HG02571 (cell line): Measurements from ENCODE around the gene SNIP1.
"Not testable (repeated sequence)": the region's sequence is repeated elsewhere in the genome, so short reads cannot be mapped to it uniquely, and the experiment has no call there.

Source experiments
- ATAC-seq: cut with Tn5 transposase; IDR thresholded peaks from one replicate; pipeline ENCODE4 v1.9.1; 2021; ENCODE audit warnings: mild to moderate bottlenecking, moderate library complexity; ENCODE audit not compliant: unreplicated experiment

The SNIP1 gene, protein sequence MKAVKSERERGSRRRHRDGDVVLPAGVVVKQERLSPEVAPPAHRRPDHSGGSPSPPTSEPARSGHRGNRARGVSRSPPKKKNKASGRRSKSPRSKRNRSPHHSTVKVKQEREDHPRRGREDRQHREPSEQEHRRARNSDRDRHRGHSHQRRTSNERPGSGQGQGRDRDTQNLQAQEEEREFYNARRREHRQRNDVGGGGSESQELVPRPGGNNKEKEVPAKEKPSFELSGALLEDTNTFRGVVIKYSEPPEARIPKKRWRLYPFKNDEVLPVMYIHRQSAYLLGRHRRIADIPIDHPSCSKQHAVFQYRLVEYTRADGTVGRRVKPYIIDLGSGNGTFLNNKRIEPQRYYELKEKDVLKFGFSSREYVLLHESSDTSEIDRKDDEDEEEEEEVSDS

DNA sequence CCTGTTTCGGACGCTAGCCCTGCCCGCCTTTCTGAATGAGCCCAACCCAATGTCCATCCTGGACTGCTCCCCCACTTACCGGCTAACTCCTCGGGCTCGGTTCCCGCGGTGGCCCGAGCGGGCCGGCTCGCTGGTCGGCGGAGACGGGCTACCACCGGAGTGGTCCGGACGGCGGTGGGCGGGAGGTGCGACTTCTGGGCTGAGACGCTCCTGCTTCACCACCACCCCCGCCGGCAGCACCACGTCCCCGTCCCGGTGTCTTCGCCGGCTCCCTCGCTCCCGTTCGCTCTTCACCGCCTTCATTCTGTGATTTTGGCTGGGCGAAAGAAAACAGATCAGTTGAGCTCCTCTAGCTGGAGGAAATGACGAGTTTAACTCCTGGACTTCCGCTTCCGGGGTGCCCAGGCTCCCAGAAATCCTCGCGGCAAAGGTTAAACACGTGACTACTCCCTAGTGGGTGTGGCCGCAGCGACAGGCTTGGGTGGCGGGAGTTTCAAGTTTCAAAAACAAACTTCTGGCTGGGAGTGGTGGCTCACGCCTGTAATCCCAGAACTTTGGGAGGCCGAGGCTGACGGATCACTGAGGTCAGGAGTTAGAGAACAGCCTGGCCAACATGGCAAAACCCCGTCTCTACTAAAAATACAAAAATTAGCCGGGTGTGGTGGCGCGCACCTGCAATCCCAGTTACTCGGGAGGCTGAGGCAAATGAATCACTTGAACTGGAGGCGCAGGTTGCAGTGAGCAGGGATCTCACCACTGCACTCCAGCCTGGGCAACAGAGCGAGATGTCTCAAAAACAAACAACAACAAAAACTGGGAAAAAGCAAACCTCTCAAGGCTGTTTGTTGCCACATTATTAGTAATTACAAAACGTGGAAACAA is at the start of gene SNIP1:
SNIP1 (minus strand) TSS at position 367 of the 882 bp plus-strand sequence; CDS start at position 303, 64 bp downstream.
- ATAC-seq = peak; percentile 85

DNA sequence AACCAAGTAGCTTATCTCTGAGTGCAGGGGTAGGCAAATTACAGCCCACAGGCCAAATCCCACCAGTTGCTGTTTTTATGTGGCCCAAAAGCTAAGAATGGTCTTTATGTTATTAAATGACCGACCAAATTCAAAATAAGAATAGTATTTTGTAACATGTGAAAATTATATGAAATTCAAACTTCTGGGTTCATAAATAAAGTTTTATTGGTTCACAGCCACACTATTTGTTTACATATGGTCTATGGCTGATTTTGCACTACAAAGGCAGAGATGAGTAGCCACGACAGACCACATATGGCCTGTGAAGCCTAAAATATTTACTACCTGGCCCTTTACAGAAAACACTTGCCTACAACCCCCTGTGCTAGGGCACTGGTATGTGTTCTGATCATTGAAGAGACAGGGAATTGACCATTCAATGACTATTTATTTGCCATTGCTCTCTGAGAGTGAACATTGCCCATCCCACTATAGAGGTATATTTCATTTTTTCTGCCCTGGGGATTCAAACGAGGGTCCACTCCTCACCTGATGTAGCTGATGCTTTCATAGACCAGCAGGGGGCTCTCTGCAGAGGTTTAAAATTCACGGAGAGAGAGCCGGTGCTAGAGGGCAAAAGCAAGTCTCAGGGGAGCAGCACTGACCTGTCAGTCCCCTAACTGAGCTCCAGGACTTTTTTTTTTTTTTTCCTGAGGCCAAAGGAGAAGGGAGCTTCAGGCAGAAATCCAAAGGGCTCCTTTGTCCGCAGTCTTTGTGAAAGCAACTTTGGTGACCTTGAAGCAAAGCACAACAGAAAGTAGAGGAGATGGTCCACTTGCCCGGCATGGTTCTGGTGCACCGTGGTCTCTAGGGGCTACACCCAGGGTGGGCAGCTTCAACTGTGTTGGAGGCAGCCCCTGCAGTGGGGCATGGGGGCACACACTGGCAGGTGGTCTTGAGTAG is 48.9 kb upstream of the SNIP1 start:
- no peak for ATAC-seq

DNA sequence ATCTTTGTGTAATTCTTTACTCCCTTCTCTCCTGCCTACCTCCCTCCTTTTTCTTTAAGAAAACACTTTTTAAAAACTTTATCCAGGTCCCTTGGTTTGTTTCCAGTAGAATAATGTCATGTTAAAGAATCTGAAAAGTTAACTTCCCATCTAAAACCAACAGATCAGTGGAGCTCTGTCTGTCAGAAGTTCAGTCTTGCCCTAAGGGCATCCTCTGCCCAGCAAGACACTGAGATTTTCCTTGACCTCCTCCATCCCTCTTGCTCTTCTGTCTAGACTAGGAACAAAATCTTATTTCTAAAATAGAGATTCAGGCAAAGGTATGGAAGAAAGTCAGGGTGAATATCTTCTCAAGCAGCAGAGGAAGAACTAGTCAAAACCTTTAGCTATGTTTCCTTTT is 47.3 kb upstream of the SNIP1 start:
- ATAC-seq = no peak

DNA sequence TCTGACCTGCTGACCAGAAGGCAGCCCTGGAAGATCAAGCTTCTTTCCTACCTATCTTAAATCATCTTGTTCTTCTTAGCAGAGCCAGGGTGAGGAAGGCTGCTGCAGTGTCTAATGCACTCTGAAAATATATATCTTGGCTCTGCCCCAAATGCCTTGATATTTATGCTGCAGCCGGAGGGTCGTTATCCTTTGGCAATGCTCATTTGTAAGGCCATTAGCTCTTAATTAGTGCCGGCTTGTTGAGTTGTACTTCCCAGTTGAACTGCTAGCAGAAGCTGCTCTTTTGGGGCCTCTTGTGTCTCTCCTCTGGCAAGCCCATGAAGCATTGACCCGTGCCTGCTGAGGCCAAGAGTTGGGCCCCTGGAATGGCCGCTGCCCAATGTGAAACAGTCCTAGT is 45.8 kb upstream of the SNIP1 start:
- ATAC-seq = no peak

DNA sequence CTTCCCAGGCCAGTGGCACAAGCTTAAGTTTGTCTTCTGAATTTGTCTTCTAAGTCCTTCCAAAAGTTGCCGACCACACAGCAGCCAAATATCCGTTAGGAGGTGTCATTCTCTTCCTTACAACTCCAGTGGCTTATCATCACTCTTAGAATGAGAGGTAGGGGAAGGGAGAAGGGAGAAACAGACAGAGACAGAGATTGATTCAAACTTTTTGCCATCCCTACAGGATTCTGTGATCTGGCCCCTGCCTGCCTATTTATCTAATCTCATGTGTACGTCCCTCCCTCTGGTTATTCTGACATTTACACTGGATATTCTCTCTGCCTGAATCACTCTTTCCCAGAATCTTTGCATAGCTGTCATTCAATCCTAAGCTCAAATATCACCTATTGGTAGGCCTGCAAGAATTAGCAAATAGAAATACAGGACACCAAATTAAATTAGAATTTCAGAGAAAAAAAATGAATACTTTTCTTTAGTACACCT is 42.1 kb upstream of the SNIP1 start:
- peak; percentile 15 for ATAC-seq

DNA sequence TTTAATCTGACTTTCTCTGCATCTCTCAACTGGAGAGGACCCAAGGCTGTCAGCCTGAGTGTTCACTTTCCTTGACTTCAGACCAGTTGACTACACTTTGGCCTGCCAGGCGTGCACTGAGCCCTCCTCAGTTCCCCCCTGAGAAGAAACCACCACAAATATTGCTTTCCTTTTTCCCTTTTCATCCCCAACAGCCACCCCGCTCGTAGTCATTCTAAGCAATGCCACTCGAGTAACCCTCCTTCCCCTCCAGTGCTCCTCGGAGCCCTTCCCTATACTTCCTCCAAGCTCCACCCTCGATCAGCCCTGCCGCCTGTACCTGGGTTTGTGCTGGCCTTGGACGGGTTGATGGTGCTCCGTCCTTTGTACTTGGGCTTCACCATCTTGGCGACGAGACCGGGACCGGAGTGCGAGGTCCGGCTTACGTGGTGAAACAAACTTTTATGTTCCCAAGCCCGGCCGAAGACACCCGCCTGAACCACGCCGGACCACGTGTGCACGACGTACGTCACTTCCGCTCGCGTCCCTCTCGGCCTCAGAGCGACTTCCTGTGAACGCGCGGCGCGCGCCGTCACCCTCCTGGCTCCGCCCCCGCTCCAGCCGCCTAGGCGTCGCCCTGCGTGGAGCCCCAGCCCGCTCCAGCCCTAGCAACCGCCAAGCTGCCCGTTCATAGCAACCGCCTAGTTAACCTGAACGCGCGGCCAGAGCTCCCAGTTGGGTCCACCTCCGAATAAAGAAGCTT is 41.5 kb upstream of the SNIP1 start, which contains the start of gene GNL2:
GNL2 (minus strand) TSS at position 498 of the 742 bp plus-strand sequence; CDS start at position 383, 115 bp downstream.
- ATAC-seq = peak; percentile 98

DNA sequence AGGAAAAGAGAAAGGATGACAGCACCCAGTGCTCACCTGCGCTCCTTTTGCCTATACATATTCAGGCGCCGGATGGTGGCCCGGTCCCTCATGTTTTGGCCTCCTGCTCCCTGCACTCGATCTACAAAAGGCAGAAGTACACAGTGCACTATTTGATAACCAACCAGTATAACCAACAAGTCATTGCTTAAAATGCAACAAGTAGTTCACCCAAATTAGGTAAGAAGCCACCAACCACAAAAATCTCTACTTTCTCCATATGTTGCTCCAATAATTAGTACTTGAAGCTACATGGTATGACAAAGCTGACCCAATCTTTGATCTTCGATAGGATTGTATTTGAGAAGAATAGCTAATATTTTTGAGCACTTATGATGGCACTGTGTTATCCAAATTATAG is 39.6 kb upstream of the SNIP1 start:
- no peak for ATAC-seq

DNA sequence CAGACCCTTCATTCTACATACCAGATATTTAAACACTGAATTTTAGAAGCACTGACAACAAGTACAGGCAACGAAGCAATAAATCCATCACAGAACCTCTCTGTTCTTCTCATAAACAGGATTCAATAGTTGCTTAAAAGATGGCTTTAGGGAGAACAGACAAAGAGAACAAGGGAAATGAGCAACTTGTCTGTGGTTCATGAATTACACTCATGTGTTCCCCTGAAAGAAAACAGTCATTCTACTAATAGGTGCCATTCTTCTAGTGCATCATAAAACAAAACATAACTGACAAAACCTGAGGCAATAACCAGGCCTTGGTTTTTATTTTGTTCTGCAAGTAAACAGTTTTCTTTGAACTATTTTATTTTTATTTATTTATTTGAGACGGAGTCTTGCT is 34.8 kb upstream of the SNIP1 start:
- ATAC-seq = no peak

DNA sequence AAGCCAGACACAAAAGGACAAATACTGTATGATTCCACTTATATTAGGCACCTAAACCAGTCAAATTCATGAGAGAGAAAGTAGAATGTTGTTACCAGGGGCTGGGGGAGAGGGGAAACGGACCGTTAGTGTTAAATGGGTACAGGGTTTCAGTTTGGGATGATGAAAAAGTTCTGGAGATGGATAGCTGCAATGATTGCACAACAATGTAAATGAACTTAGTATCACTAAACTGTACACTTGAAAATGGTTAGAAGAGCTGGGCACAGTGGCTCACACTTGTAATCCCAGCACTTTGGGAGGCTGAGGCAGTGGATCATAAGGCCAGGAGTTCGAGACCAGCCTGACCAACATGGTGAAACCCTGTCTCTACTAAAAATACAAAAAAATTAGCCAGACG is 30.5 kb upstream of the SNIP1 start:
- ATAC-seq = not testable (repeated sequence)

DNA sequence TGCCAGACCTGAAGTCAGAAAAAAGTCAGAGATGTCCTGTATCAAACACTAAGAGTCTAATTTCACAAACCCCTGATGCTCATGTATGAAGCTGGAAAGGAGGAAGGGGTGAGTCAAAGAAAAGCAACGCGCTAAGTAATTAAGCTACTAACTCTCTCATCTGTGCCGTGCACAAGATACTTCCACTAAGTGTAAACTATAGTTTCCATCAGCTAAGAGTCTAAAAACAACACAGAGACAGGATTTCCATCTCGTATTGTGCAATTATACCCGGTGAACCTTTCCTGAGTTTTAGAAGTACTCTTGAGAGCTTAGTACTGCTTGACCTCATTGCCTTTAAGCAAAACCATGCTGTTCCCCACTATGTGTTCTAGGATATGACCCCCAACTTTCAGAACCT is 21.6 kb upstream of the SNIP1 start:
- no peak for ATAC-seq

DNA sequence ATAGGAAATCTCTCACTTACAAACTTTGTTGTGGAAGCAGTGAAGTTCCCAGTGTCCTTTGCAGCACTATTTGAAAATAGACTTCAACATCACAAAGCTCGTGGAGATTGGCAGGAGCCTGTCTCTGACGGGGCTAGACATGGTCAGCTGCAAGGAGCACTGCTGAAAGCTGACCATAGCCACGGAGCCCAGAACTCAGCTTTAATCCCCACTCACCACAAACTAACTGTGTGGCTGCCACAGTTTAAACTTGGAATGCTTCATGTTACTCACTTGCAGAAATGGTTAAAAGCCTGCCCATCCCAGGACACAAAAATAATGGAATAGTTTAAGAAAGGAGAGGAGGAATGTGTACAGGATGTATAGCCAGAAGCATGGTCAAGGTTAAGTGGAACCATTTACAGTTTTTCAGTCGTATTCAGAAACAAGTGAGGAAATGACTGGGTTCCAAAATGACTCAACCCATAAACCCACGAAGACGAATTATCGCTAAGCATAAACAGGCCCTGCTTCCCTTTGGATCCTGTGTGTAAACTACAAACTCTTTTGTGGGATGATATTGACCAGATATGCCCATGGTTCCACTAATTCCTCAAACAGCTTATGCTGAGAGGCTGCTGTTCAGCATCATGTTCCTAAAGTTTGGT is 20.9 kb upstream of the SNIP1 start:
- no peak for ATAC-seq

DNA sequence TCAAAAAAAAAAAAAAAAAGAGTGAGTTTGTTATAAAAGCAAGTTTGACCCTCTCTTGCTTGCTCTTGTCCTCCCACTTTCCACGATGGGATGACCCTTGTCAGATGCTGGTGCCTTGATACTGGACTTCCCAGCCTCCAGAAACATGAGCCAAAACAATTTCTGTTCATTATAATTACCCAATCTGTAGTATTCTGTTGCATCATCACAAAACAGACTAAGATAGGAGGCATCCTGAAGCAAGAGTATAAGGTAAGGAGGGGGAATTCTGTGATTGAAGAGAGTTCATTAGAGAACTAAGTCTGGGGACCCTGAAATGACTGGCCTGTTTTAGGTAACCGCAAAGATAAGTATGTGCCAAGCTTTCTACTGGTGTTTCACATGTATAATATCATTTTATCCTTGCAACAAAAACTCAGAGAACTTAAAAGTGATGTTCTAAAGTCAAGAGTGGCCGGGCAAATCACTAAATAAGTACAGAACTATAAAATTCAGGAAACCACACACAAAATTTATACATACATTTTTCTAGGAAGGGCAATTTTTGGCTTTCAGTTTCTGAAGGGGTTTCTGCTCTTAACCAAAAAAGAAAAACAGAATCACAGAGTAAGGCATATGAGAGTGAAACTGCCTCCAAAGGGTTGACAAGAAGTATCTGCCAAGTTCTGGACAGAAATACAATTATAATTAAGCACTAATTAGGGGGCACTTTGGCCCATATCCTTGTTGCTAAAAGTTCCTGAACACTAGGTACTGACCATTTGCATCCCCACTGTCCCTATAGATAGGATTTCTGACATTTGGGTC is 16.6 kb upstream of the SNIP1 start:
- ATAC-seq = no peak

DNA sequence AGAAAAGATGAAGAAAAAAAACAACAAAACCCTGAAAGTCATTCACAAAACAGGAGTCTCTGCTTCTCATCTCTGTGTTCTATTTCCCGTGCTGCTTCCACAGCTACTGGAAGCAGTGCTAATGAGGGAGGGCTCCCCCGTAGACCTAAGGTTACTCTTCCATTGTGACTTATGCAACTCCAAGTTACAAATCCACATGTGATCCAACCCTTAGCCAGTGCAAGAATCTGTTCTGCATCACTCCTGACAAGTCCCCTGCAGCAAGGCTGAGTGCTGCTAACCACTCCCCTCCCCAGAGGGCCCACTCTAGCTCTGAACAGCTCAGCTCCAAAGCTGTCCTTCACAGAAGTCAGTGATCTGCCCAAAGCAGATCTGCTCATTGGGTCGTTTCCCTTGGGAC is 12.9 kb upstream of the SNIP1 start:
- ATAC-seq = no peak

DNA sequence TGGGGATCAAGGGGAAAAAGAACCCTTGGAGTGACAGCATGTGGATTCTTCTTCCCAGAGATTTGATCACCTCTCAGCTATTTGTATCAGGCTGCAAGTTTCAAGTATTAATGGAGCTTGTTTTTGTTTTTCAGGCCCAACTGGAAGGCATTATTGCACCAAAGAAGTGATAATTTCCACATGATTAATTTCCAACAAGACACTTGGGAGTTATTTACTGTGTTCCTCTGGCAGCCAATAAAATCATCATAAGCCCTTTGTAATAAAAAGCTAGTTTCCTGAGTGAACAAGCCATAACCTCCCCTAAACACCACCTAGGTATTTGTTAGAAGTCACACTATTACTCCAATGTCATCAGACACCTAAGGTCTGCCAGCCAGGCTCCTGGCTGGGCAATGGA is 10.8 kb upstream of the SNIP1 start:
- no peak for ATAC-seq

DNA sequence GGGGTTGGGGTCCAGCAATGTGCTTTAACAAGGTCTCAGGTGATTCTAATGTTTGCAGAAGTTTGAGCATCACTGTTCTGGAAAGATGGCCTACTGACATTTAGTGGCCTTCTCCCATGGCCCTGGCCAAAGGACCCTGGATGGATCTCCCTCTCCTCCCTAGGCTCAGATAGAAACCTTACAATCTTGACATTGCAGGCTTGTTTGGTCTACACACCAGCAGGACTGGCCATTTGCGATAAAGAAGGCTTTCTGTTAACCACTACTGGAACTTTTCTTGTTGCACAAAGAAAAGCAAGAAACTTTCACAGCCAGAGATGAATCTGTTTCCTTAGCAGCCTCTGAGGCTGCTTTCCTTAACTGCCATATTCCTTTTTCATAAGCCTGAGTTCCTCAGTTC is 8.9 kb upstream of the SNIP1 start:
- no peak for ATAC-seq

DNA sequence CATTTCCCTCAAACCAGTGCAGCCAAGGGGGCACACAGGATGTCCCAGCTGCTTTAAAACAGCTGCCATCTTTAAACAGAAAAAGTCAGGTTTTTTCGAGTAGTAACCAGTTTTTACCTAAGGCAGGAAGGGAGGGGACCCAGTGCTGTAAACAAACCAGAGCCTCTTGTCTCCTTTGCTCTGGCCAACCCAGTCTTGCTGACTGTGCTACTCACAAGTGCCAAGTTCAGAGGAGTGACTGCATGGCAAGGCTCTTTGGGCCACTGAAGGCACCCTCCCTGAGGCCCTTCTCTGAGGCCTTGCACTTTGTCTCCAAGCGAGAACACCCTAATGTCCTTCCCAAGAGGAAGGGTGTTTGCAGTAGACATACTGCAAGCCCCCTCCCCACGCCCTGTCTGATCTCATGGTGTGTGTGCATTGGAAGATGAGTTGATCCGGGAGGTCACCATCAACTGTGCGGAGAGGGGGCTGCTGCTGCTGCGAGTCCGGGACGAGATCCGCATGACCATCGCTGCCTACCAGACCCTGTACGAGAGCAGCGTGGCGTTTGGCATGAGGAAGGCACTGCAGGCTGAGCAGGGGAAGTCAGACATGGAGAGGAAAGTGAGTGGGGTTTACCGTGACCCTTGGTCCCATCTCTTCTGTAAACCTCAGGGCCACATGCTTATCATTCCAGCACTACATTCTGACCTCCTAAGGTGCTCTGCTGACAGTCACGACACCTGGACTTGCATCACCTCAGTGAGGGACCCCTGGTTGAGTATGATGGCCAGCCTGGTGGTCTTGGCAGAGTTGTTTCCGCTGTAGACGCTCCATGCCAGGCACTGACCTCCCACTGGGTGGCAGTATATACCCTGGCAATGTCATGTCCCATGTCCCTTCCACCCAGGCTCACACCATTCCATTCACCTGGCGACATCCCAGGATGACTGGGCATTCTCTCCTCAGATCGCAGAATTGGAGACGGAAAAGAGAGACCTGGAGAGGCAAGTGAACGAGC is 7.3 kb upstream of the SNIP1 start:
- no peak for ATAC-seq

DNA sequence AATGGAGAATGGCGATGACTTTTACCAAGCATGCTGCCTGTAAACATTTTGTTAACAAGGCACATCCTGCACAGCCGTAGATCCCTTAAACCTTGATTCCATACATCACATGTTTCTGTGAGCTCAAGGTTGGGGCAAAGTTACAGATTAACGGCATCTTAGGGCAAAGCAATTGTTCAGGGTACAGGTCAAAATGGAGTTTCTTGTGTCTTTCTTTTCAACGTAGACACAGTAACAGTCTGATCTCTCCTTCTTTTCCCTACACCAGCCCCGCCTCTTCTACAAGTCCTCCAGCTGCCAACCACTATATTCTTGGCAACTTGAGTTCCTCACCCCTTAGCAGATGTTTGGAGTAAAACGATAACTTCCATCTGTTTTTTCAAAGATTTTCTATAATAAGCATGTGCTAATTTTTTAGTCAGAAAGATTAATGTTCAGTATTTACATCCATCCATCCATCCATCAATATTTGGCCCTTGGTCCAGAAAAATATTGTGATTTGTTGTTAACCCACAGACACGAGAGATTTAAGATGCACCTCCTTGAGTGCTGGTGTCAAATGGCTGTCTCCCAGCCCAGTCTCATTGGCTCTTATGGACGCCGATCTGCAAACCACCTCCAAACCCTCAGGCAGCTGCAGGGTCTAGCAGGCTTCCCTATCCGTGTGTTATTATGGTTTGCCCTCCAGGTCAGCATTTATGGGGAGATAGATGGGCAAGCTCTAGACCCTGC is 6.5 kb upstream of the SNIP1 start:
- ATAC-seq = no peak
